AG04450 (cell line): ENCODE results near the gene SETDB1. TPM values are rescaled to one million over a fixed set of nuclear protein-coding genes. Genes with fewer than 3 reads are reported as not detected.
"Not testable (repeated sequence)": the region's sequence is repeated elsewhere in the genome, so short reads cannot be mapped to it uniquely, and the experiment has no call there.

Experiments
- CTCF ChIA-PET: fragments of 300-600, 350-600 bp; formaldehyde crosslinking; extraction: SDS; loops from one replicate; lab custom pipeline; 2022; ENCODE audit warnings: antibody characterized with exemption, inconsistent platforms; lab: Charles Lee
- POLR2A ChIA-PET: fragments of 350-600 bp; formaldehyde crosslinking; extraction: SDS; loops from one replicate; lab custom pipeline; 2021; ENCODE audit warnings: antibody characterized with exemption, inconsistent platforms; lab: Yijun Ruan, JAX
- DNase-seq: peaks from one replicate; pipeline ENCODE4 v3.0.0-alpha.2; 2011; ENCODE audit warnings: low read depth, low spot score
- H3K27ac ChIP-seq: one replicate; pipeline ENCODE4 v1.5.1; 2012; ENCODE audit warnings: low read depth, low read length, control low read depth
- H3K27me3 ChIP-seq: one replicate; pipeline ENCODE4 v1.6.0; 2012; ENCODE audit warnings: low read length; ENCODE audit not compliant: control insufficient read depth, insufficient read depth
- H3K4me3 ChIP-seq: 2 replicates; pipeline ENCODE4 v1.5.1; 2011; ENCODE audit warnings: mild to moderate bottlenecking, low read depth, low read length, control low read depth
- H3K9me3 ChIP-seq: 2 replicates; pipeline ENCODE4 v1.5.1; 2012; ENCODE audit warnings: low read length; ENCODE audit not compliant: control insufficient read depth, insufficient read depth
- CTCF ChIP-seq: IDR thresholded peaks from 2 replicates; pipeline ENCODE4 v1.5.1; 2011; ENCODE audit warnings: low read depth, low read length, control low read depth, inconsistent platforms
- polyA minus RNA-seq: library from RNA; depleted of rRNA, polyadenylated mRNA; stranded (reverse); fragments of >200 nt; gene quantifications from 2 replicates; pipeline ENCODE4 v1.2.3, GENCODE V29; 2011; rRNA and poly(A)+ RNA removed
- polyA plus RNA-seq: library from polyadenylated mRNA; depleted of rRNA; stranded (reverse); fragments of >200 nt; gene quantifications from 2 replicates; pipeline ENCODE4 v1.2.3, GENCODE V29; 2011; rRNA removed

SETDB1 gene
- polyA plus RNA-seq (30.8 and 35.5 TPM in 2 replicates), polyA minus RNA-seq (50.6 and 53.9 TPM in 2 replicates)

- ChIA-PET POLR2A (no interaction called here), CTCF (interaction anchor here (0.6 to 0.9 kb wide), 3 partner anchors 70 to 546 kb away, joined by 3 to 4 read pairs (median 3); no protein-coding TSS in a partner anchor)
- H3K4me3 ChIP-seq = peak within 1 kb of the TSS; percentile 70
- TF ChIP-seq CTCF = 0 out of 2 replicates have a peak, but pooled peaks have one; percentile 7
- no peaks in the 10 kb centered on the region for H3K27me3 ChIP-seq
- peak; percentile 89 for DNase-seq
- peaks cover 14% of the 10 kb centered on the region for H3K9me3 ChIP-seq
- peak within 1 kb of the TSS; percentile 75 for H3K27ac ChIP-seq
These were observed at the start of gene SETDB1 for GRCh38 chr1:150926097-150926741. TSS of gene SETDB1 (plus strand) at chr1:150926363. CDS start at chr1:150927715, 1,352 bp downstream.

- CTCF ChIA-PET = interaction anchor here (0.6 to 2.8 kb wide), 3 partner anchors 43 to 516 kb away, joined by 3 to 17 read pairs (median 4); no protein-coding TSS in a partner anchor
- POLR2A ChIA-PET = interaction anchor here (0.7 kb wide), 1 partner anchor 33 kb away, joined by 5 read pairs; no protein-coding TSS in a partner anchor
- H3K4me3 ChIP-seq = not testable (repeated sequence)
These were observed 47.2 kb upstream of the SETDB1 start for GRCh38 chr1:150878931-150879330.

GRCh38 chr1:150881331-150882070 is 44.7 kb upstream of the SETDB1 start:
- no peak for TF ChIP-seq CTCF
- DNase-seq = peak; percentile 89
- ChIA-PET CTCF (interaction anchor here (2.9 kb wide), 1 partner anchor 40 kb away, joined by 18 read pairs; no protein-coding TSS in a partner anchor), POLR2A (no interaction called here)
- H3K4me3 ChIP-seq = no peak overlapping the region
- H3K27me3 ChIP-seq = no peaks in the 10 kb centered on the region
- peak overlapping the region; percentile 91 for H3K27ac ChIP-seq
- no peaks in the 10 kb centered on the region; the same call in 1 of the 2 replicates for H3K9me3 ChIP-seq

More at GRCh38 chr1:150878931-150879330, 47.2 kb upstream of the SETDB1 start:
- not testable (repeated sequence) for DNase-seq, H3K27ac ChIP-seq, H3K27me3 ChIP-seq, H3K9me3 ChIP-seq

GRCh38 chr1:150883121-150883520 is 43.0 kb upstream of the SETDB1 start:
- H3K9me3 ChIP-seq, POLR2A ChIA-PET, H3K4me3 ChIP-seq, H3K27ac ChIP-seq, DNase-seq, H3K27me3 ChIP-seq: not testable (repeated sequence)
- CTCF ChIA-PET = interaction anchor here (0.6 to 2.9 kb wide), 2 partner anchors 10 to 39 kb away, joined by 4 to 18 read pairs; no protein-coding TSS in a partner anchor

- Histone ChIP-seq H3K4me3 (no peak within 1 kb of the TSS), H3K9me3 (no peaks in the 10 kb centered on the region), H3K27me3 (no peaks in the 10 kb centered on the region), H3K27ac (no peak within 1 kb of the TSS)
- DNase-seq = no peak
- no peak for TF ChIP-seq CTCF
- CTCF ChIA-PET = interaction anchor here (1.3 to 2.7 kb wide), 2 partner anchors 36 to 326 kb away, joined by 4 to 18 read pairs; no protein-coding TSS in a partner anchor
- POLR2A ChIA-PET = no interaction called here
These were observed 39.1 kb upstream of the SETDB1 start, which contains the start of gene CTXND2 for GRCh38 chr1:150887018-150887417. TSS of gene CTXND2 (plus strand) at chr1:150887136. CDS start at chr1:150912315, 25,179 bp downstream.
